LoVo (cell line): ENCODE data around the gene PPP1CB.
A peak's percentile ranks its signal among the peaks of the same experiment; 100 is the strongest.
"Not testable (repeated sequence)": the region's sequence is repeated elsewhere in the genome, so short reads cannot be mapped to it uniquely, and the experiment has no call there.

Experiments
- DNase-seq: peaks from one replicate; pipeline ENCODE4 v3.0.0-alpha.2; 2016; ENCODE audit warnings: low spot score

The PPP1CB gene

DNA sequence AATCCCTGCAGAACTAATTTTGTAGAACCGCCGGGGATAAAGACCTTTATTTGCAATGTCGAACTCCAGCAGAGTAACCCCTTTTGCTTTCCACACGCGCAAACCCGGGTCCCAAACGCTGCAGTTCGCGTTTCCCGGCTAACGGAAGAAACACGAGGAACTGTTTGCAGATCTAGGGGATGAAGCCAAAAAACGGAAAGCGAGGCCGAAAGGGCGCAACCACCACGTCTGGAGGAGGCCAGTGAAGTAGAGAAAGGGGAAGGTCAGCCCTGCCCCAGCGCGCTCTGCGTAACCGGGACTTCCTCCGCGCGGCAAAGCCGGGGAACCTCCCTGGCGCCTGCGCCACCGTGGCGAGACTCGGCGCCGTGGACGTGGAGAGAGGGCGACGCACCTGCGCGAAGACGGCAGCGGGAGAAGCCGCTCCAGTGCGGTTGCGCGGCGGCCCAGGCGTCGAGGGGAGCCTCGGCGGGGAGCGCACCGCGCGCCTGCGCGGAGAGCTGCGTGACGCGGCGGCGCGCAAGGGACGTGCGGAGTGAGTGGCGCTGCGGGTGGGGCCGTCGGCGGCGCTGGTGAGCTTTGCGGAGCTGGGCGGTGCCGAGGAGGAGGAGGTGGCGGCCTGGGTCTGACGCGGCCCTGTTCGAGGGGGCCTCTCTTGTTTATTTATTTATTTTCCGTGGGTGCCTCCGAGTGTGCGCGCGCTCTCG, at the start of gene PPP1CB:
PPP1CB (plus strand) TSS at position 579 of the 704 bp plus-strand sequence. CDS start 295 bp downstream, outside the sequence.
- peak; percentile 96 for DNase-seq

GRCh38 chr2:28702415-28702861, 49.2 kb upstream of the PPP1CB start:
- DNase-seq: no peak

GRCh38 chr2:28702878-28703277, 48.8 kb upstream of the PPP1CB start:
- no peak for DNase-seq

DNA sequence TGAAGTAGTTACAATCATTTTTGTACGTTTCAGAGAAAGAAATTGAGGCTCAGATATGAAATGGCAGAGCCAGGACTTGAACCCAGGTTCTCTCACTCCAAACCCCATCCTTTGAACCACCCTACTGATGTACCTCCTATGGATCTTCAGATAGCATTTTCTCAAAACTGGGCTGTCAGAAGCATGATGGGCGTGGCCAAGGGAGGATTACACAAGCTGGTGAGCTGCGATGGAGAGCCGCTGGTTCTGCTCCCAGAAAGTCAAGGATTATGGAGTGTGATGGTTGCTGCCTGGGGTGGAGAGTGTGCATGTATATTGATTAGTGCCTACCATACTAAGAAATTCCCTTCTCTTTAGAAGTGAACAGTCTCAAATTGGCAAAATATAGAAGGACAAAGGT, 47.0 kb upstream of the PPP1CB start:
- no peak for DNase-seq

GRCh38 chr2:28705751-28706440, 45.7 kb upstream of the PPP1CB start:
- DNase-seq: no peak

DNA sequence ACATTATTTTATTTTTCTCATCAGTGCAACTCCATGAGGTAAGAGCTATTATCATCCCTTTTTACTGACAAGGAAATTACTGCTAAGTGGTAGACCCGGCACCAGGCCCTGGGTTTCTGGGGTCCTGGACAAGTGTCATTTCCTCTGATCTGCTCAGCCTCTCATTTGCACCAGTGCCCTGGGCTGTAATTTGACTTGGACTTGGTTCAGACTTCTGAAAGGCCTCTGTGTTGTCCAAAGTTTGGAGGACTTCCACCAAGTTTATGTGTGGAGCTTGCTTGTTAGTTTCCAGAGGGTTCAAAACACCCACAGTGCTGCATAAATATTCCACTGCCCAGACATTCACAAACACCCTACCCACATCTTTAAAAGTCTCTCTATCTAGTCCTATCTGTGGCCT, 44.0 kb upstream of the PPP1CB start:
- no peak for DNase-seq

DNA sequence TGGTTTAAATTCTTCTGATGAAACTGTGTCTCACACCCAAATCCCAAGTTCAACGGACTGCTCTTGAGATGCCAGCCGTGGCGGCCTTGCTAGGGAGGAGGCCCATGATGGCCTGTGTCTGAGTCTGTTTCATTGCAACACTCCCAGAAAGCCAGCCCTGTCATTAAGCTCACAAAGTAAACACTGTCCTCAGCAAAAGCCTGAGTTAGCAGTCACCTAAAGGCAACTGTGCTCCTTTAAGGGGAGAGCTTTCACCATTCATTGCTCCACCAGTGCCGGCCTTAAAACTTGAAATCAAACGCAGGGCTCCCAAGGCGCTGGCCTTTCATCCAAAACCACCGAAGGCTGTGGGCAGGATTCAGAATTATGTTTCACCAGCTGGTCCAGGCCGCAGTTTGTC, 42.5 kb upstream of the PPP1CB start:
- DNase-seq: no peak

- DNase-seq: no peak
Measured at GRCh38 chr2:28710545-28710944, 41.1 kb upstream of the PPP1CB start.

GRCh38 chr2:28713577-28714298, 37.9 kb upstream of the PPP1CB start:
- no peak for DNase-seq

- DNase-seq: peak; percentile 62
Measured at GRCh38 chr2:28716265-28716865, 35.3 kb upstream of the PPP1CB start.

- DNase-seq: no peak
Measured at GRCh38 chr2:28717339-28717758, 34.3 kb upstream of the PPP1CB start.

DNA sequence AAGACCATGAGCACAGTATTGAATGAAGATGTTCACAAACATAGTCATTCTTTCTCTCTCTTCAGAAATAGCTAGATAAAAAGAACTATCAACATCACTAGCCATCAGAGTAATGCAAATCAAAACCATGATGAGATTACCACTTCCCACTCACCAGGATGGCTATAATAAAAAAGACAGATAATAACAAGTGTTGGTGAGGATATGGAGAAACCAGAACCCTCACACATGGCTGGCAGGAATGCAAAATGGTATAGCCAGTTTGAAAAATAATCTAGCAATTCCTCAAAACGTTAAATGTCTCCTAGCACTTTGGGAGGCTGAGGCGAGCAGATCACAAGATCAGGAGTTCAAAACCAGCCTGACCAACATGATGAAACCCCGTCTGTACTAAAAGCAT, 31.3 kb upstream of the PPP1CB start:
- no peak for DNase-seq

DNA sequence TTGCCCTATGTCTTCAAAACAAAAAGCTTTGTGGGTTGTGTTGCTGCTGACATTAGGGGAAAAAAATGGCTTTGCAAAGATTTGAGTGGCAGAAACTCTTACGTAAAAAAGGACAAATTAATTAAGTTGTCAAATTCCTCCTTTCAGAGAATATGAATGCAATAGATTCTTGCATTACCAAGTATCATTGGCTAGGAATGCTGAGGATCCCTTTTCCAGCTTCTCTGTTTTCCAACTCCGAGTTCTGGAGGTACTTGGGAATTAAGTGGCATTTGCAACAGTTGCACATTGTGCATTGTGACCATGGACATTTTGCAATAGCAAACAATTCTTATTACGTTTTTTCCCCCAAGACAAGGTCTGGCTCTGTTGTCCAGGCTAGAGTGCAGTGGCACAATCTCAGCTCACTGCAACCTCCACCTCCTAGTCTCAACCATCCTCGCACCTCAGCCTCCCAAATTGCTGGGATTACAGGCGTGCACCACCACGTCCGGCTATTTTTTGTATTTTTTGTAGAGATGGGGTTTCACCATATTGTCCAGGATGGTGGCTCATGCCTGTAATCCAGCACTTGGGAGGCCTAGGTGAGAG, 29.9 kb upstream of the PPP1CB start:
- no peak for DNase-seq

DNA sequence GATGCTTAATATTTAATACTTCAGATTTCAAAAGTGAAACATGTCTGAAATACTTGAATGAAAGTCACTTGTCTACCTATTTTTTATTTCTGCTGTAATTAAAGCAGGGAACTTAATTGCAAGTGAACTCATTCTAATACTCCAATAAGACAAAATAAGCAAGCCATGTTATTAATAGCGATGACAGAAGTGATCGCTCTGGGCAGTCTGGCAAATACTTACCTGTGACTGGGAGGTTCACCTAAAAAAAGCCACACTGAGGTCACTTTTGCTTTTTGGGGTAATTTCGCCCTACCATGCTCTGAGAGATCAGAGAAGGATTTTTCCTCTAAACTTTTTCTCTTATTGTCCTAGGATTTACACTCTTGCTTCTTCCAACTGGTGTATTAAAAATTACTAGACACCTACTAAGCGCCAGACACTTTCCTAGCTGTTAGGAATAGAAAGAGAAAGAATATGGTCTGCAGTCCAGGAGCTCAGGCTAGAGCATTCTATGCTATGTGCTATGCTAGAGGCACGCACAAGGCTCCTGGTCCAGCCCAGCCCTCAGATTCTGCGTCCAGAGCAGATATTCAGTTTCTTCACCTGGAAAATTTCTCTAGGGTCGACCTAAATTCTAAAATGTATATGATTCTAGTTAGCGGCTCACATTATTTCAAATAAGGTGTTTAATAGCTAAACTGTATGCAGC, 26.5 kb upstream of the PPP1CB start:
- DNase-seq: no peak

GRCh38 chr2:28726177-28726576, 25.5 kb upstream of the PPP1CB start:
- no peak for DNase-seq

- no peak for DNase-seq
Measured at GRCh38 chr2:28729698-28730097, 21.9 kb upstream of the PPP1CB start.

GRCh38 chr2:28730641-28731146, 20.9 kb upstream of the PPP1CB start:
- DNase-seq: no peak

DNA sequence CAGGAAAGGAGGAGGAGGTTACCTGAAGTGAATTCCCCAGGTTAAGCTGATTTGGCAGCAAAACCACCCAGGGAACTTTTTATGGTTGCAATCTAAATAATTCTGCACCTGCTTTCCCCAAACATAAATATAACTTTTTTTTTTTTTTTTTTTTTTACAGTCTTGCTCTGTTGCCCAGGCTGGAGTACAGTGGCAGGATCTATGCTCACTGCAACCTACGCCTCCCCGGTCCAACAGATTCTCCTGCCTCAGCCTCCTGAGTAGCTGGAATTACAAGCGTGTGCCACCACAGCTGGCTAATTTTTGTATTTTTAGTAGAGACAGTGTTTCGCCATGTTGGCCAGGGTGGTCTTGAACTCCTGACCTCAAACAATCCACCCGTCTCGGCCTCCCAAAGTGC, 16.1 kb upstream of the PPP1CB start:
- DNase-seq: no peak

DNA sequence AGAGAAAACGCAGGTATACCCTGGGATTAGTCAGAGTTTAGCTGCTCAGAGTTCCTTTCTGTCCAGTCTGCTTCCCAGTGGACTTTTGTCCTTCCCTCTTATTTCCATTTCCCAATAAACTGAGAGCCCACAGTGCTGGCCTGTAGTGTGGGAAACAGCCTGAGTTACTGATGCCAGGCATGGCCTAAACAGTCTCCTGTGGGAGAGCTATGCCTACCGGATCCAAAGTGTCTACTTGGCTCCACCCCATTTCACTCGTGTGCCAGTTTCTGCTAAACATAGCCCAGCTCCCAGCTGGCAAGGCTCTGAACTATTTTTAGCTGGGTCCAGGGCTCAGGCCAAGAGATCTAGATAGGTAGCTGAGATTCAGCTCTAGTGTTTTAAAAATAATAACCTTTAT, 15.6 kb upstream of the PPP1CB start:
- no peak for DNase-seq

DNA sequence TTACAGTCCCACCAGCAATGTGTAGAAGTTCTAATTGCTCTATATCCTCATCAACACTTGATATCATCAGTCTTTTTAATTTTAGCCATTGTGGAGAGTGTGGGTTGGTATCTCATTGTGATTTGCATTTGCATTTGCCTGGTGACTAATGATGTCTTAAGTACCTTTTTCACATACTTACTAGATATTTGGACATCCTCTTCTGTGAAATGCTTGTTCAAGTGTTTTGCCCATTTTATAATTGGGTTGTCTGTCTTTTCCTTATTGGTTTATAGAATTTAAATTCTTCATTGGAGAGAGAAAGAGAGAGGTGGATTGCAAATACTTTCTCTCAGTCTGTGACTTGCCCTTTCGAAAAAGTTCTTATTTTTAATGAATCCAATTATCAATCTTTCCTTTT, 14.0 kb upstream of the PPP1CB start:
- DNase-seq: no peak

GRCh38 chr2:28742619-28743018, 9.0 kb upstream of the PPP1CB start:
- not testable (repeated sequence) for DNase-seq
